Adipose tissue (tissue), 3 donors: ENCODE measurements around the gene CFAP161. TPM values are rescaled to one million over a fixed set of nuclear protein-coding genes. Genes with fewer than 3 reads are reported as not detected.

Experiments
- H3K27ac ChIP-seq: one replicate; pipeline ENCODE4 v1.5.1; 2013; ENCODE audit warnings: low read depth, low read length
- WGBS, 3 donors: extraction: QIAGEN DNeasy Blood & Tissue Kit; methylation state at CpG; one replicate each; pipeline ENCODE4 v1.1.7; 2013; 5-methylcytosine and 5-hydroxymethylcytosine counted together
- polyA plus RNA-seq, 3 donors: library from polyadenylated mRNA; stranded (reverse); fragments of 200-250 nt; gene quantifications; one replicate each; pipeline ENCODE4 v1.2.3, GENCODE V29; 2013
- donor health status: healthy with polysubstance abuse.
- donor health status: Bipolar disorder and iron deficiency.
- donor health status: healthy.

The CFAP161 gene, protein sequence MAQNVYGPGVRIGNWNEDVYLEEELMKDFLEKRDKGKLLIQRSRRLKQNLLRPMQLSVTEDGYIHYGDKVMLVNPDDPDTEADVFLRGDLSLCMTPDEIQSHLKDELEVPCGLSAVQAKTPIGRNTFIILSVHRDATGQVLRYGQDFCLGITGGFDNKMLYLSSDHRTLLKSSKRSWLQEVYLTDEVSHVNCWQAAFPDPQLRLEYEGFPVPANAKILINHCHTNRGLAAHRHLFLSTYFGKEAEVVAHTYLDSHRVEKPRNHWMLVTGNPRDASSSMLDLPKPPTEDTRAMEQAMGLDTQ
- polyA plus RNA-seq = under 1 TPM; 0.03 to 0.56 (median 0.42) TPM

- no peak within 1 kb of the TSS for H3K27ac ChIP-seq
- WGBS, 3 donors = 3 to 13% (median 9%) methylated on average over 33 of the region's 33 CpGs
Observed at GRCh38 chr15:81133782-81134461, at the start of gene CFAP161. CFAP161 (plus strand) TSS chr15:81134270; CDS start chr15:81134330, 60 bp downstream.

DNA sequence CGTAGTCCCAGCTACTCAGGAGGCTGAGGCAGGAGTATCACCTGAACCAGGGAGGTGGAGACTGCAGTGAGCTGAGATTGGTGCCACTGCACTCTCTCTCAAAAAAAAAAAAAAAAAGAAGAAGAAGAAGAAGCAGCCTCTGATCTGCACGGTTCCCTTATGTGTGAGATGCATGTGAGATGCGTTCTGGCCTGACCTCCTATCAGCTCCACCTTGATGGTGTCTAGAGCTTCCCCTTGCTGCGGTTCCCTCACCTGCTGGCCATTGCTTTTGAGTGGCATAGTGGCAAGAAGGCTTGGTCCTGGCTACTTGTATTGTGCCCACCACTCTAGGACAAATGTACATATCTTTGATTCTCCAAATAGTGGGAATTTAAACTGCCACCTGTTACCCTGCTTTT, 49.4 kb upstream of the CFAP161 start:
- no peak overlapping the region for H3K27ac ChIP-seq
- 80 to 93% (median 86%) methylated on average over 4 of the region's 4 CpGs for WGBS, 3 donors

GRCh38 chr15:81085213-81085612, 48.9 kb upstream of the CFAP161 start:
- no peak overlapping the region for H3K27ac ChIP-seq
- WGBS, 3 donors = 35 to 81% (median 42%) methylated on average over 2 of the region's 2 CpGs

DNA sequence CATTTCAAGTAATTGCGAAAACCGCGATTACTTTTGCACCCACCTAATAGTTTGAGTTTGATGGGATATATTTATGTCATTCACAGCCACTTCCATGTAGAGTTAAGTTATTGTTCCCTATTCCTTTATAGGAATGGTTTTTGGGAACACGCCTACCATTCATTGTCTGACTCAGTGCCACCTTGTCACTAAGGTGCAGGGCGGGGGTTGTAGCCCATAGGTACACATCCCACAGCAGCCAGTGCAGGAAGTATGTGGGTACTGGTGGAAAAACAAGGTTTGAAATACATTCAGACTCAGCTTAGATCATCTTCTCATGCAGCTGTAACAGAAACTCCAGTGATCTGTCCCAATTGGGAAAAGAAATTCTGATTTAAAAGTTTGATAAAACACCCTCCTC, 48.2 kb upstream of the CFAP161 start:
- WGBS, 3 donors = 87 to 92% (median 88%) methylated on average over 5 of the region's 5 CpGs
- H3K27ac ChIP-seq = no peak overlapping the region

DNA sequence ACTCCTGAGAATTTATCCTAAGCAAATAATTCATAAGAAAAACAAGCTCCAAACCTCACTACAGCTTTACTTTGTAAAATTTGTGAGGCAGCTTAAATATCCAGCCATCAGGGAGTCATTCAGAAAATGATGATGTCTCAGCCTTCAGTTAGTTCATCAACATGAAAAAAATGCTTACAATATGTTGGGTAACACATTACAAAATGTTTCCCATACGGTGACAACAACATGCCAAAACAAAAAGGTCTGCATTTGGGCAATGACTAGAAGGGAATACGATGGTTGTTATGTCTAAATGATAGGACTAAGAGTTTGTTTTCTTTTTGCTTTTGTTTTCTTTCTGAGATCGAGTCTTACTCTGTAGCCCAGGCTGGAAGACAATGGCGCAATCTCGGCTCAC, 47.0 kb upstream of the CFAP161 start:
- WGBS, 3 donors = 68 to 79% (median 71%) methylated on average over 5 of the region's 5 CpGs

DNA sequence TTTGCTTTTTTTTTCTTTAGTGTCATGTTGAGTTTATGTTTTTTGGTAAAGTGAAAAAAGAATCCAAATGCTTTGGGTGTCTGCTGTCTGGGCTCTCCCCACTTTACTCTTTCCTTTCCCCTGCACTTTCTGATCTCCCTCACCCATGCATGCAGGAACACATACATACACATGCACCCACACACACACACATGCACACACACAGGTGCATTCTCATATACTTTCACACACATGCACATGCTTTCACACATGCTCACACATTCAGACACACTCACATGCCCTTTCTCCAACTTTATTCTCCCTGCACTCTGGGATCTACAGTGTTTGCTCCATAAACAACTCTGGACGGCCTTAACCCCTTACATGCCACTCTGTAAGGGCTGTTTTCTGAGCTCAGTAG, 46.4 kb upstream of the CFAP161 start:
- H3K27ac ChIP-seq = no peak overlapping the region
- WGBS, 3 donors = 24 to 67% (median 50%) methylated on average over 1 of the region's 1 CpG

More for the DNA sequence above, 47.0 kb upstream of the CFAP161 start:
- no peak overlapping the region for H3K27ac ChIP-seq

GRCh38 chr15:81088470-81089013, 45.5 kb upstream of the CFAP161 start:
- 66 to 79% (median 69%) methylated on average over 5 of the region's 5 CpGs for WGBS, 3 donors
- no peak overlapping the region for H3K27ac ChIP-seq

GRCh38 chr15:81091889-81092558, 42.0 kb upstream of the CFAP161 start:
- no peak overlapping the region for H3K27ac ChIP-seq
- WGBS, 3 donors = 44 to 51% (median 48%) methylated on average over 13 of the region's 13 CpGs

DNA sequence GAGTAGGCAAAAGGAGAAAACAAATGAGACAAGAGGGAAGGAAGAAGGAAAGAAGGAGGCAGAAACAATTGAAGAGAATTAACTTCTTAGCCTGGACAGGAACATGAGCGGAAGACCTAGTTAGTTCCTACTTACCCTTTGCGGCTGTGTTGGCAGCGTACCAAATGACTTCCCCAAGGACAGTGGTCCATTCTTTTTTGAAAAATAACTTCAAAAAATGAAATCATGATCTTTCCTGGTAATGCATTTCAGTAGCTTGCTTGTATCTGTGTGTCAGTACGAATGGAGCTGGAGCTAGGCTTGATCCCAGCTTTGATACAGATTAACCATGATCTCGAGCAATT, 41.5 kb upstream of the CFAP161 start:
- 25 to 32% (median 26%) methylated on average over 5 of the region's 5 CpGs for WGBS, 3 donors

DNA sequence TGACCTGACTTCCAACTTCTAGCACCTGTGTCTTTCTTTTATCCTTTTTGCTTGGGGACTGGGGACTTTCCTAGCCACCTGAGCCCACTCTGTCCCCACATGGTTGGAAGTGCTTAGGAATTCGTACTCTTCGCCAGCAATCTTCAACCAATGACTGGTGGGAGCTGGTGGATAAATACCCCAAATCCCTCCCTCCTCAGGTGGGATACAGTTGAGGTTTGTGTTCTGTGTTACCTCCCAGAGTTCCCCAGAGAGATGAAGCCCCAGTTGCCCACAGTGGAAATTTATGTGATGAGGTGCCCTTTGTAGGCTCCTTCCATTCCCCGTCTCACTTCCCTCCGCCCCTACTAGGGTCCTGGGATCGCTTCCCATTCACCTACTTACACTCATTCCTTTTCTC, 40.1 kb upstream of the CFAP161 start:
- H3K27ac ChIP-seq = no peak overlapping the region
- WGBS, 3 donors = 95 to 97% (median 96%) methylated on average over 5 of the region's 5 CpGs

More for the DNA sequence above, 41.5 kb upstream of the CFAP161 start:
- no peak overlapping the region for H3K27ac ChIP-seq

GRCh38 chr15:81095690-81096365, 38.2 kb upstream of the CFAP161 start:
- no peak overlapping the region for H3K27ac ChIP-seq
- 73 to 88% (median 78%) methylated on average over 12 of the region's 12 CpGs for WGBS, 3 donors

GRCh38 chr15:81096398-81096797, 37.7 kb upstream of the CFAP161 start:
- H3K27ac ChIP-seq = no peak overlapping the region
- WGBS, 3 donors = 83 to 89% (median 85%) methylated on average over 6 of the region's 6 CpGs

GRCh38 chr15:81097116-81097889, 36.8 kb upstream of the CFAP161 start:
- WGBS, 3 donors = 67 to 76% (median 73%) methylated on average over 10 of the region's 10 CpGs

GRCh38 chr15:81097890-81098280, 36.2 kb upstream of the CFAP161 start:
- WGBS, 3 donors = 63 to 85% (median 69%) methylated on average over 5 of the region's 5 CpGs
- no peak overlapping the region for H3K27ac ChIP-seq

More at GRCh38 chr15:81097116-81097889, 36.8 kb upstream of the CFAP161 start:
- no peak overlapping the region for H3K27ac ChIP-seq

DNA sequence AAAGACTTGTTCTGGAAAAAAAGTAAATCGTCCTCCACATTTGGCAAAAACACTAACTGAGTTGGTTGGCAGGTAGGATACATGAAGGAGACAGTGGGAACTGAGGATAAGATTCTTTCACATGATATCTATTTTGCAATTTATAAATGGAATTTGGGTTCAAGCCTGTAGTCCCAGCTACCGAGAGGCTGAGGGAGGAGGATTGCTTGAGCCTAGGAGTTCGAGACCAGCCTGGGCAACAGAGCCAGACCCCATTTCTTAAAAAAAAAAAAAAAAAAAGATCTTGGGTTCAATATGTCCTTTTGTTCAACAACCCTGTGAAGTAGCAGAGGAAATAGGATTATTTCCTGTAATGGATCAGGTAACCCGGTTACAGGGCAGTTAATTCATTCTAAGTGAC, 35.7 kb upstream of the CFAP161 start:
- WGBS, 3 donors = 55 to 72% (median 58%) methylated on average over 4 of the region's 4 CpGs
- H3K27ac ChIP-seq = no peak overlapping the region

- no peak overlapping the region for H3K27ac ChIP-seq
- WGBS, 3 donors = 10 to 53% (median 29%) methylated on average over 13 of the region's 13 CpGs
Observed at GRCh38 chr15:81098861-81099651, 35.0 kb upstream of the CFAP161 start.
